LNCaP clone FGC (cell line): ENCODE results near the gene COL9A1.

Experiments used
- DNase-seq: peaks from one replicate; pipeline ENCODE4 v3.0.0-alpha.2; 2011; ENCODE audit warnings: low read depth
- H3K4me3 ChIP-seq: 2 replicates; pipeline ENCODE4 v1.5.1; 2011; ENCODE audit warnings: mild to moderate bottlenecking, low read depth, low read length, control low read depth
- CTCF ChIP-seq: IDR thresholded peaks from 2 replicates; pipeline ENCODE4 v1.5.1; 2012; ENCODE audit warnings: mild to moderate bottlenecking; ENCODE audit not compliant: control insufficient read depth, insufficient read depth; ENCODE audit errors: extremely low read depth

Gene COL9A1

GRCh38 chr6:70280400-70280853 lies 22.5 kb downstream of the COL9A1 start:
- DNase-seq: no peak
- TF ChIP-seq CTCF: no peak
- no peak overlapping the region for H3K4me3 ChIP-seq

- H3K4me3 ChIP-seq: no peak overlapping the region
- no peak for DNase-seq
- TF ChIP-seq CTCF: no peak
Measured at GRCh38 chr6:70277470-70277869, 25.4 kb downstream of the COL9A1 start.

- no peak for TF ChIP-seq CTCF
- no peak for DNase-seq
- H3K4me3 ChIP-seq: no peak overlapping the region
Measured at GRCh38 chr6:70274338-70274737, 28.5 kb downstream of the COL9A1 start.

- H3K4me3 ChIP-seq: no peak overlapping the region
- no peak for DNase-seq
- TF ChIP-seq CTCF: no peak
Measured at GRCh38 chr6:70272071-70272470, 30.8 kb downstream of the COL9A1 start.

- H3K4me3 ChIP-seq: no peak overlapping the region
- no peak for DNase-seq
- TF ChIP-seq CTCF: no peak
Measured at GRCh38 chr6:70270287-70271005, 32.4 kb downstream of the COL9A1 start.

- H3K4me3 ChIP-seq: no peak overlapping the region
- no peak for TF ChIP-seq CTCF
- DNase-seq: no peak
Measured at GRCh38 chr6:70266142-70266541, 36.7 kb downstream of the COL9A1 start.

- H3K4me3 ChIP-seq: no peak overlapping the region
- no peak for DNase-seq
- no peak for TF ChIP-seq CTCF
Measured at GRCh38 chr6:70264306-70264705, 38.6 kb downstream of the COL9A1 start.
